ENCODE data around the gene BMPR2. TPM values are rescaled to one million over a fixed set of nuclear protein-coding genes. Genes with fewer than 3 reads are reported as not detected.
"Not testable (repeated sequence)": the region's sequence is repeated elsewhere in the genome, so short reads cannot be mapped to it uniquely, and the experiment has no call there.

BMPR2 gene
- total and polyA plus RNA-seq, 2 of the 4 experiments (the other 2 are of a cell fraction): 17.0 to 30.1 TPM

- H2AK9ac ChIP-seq (replicated peaks; ENCODE audit: low read depth, low read length, poor library complexity); H3K4ac ChIP-seq (ENCODE audit: low read depth, low read length); H3K27ac ChIP-seq (ENCODE audit: insufficient read depth, low read length); H3K56ac ChIP-seq (ENCODE audit: extremely low read depth, insufficient read depth, low read length); H2BK5ac ChIP-seq (ENCODE audit: low read depth, low read length, poor library complexity, severe bottlenecking); in situ Hi-C loops (cut with MboI; ENCODE audit: low sequenced_read_pairs); H2BK120ac ChIP-seq (ENCODE audit: low read depth, low read length); H3K9ac ChIP-seq (ENCODE audit: low read depth, low read length); DNase-seq; H3K9me3 ChIP-seq (ENCODE audit: control insufficient read depth, insufficient read depth, low read length); H4K20me1 ChIP-seq (ENCODE audit: insufficient read depth, low read length); H3K9me1 ChIP-seq (ENCODE audit: insufficient read depth, low read length); BruUV-seq (replicated peaks); CTCF ChIA-PET; H3K23ac ChIP-seq (ENCODE audit: low read depth, low read length); dilution Hi-C loops (cut with HindIII; ENCODE audit: low sequenced_read_pairs, unreplicated experiment); H3K4me1 ChIP-seq (ENCODE audit: control insufficient read depth, insufficient read depth, low read length); H2AFZ ChIP-seq (replicated peaks; ENCODE audit: low read length, poor library complexity); H4K8ac ChIP-seq (ENCODE audit: low read depth in 2 of 2, low read length in 2 of 2); H2AK5ac ChIP-seq (ENCODE audit: low read depth, low read length); H3K14ac ChIP-seq (replicated peaks; ENCODE audit: low read depth, low read length); H3K4me2 ChIP-seq (ENCODE audit: low read depth, low read length); H3K18ac ChIP-seq (ENCODE audit: low read depth, low read length); ATAC-seq (ENCODE audit: low read depth); H4K5ac ChIP-seq (ENCODE audit: low read depth, low read length); H3K36me3 ChIP-seq (ENCODE audit: control insufficient read depth, insufficient read depth, low read length); H2BK20ac ChIP-seq (ENCODE audit: low read depth, low read length); intact Hi-C loops (cut with micrococcal nuclease); H3K27me3 ChIP-seq (ENCODE audit: control insufficient read depth, insufficient read depth, low read length); H2BK15ac ChIP-seq (ENCODE audit: low read depth, low read length); POLR2A ChIA-PET (ENCODE audit: unreplicated experiment); H4K91ac ChIP-seq (ENCODE audit: insufficient read depth, low read depth, low read length); H3K4me3 ChIP-seq (ENCODE audit: insufficient read depth, low read depth, low read length): not testable (repeated sequence)
- 100% methylated on average over 2 of the region's 7 CpGs; no CpG with 5 or more reads in 1 of the 2 experiments for WGBS, 2 experiments (ENCODE audit: extremely low coverage in 2 of 2, insufficient read length in 1 of 2)
- peaks cover 14% of the 10 kb centered on the region in 2 experiments for H3K79me1 ChIP-seq (ENCODE audit: low read depth in 1 of 2, low read length in 2 of 2)
Measured at GRCh38 chr2:202499841-202500240, 123.7 kb downstream of the BMPR2 start.

GRCh38 chr2:202503276-202503675, 127.1 kb downstream of the BMPR2 start:
- H3K27ac ChIP-seq (ENCODE audit: insufficient read depth, low read length); in situ Hi-C loops (cut with MboI; ENCODE audit: low sequenced_read_pairs); intact Hi-C loops (cut with micrococcal nuclease); H4K8ac ChIP-seq (ENCODE audit: low read depth in 2 of 2, low read length in 2 of 2); H3K9me3 ChIP-seq (ENCODE audit: control insufficient read depth, insufficient read depth, low read length); H4K91ac ChIP-seq (ENCODE audit: insufficient read depth, low read depth, low read length); dilution Hi-C loops (cut with HindIII; ENCODE audit: low sequenced_read_pairs, unreplicated experiment); H4K5ac ChIP-seq (ENCODE audit: low read depth, low read length); DNase-seq; H3K23ac ChIP-seq (ENCODE audit: low read depth, low read length); H3K4me1 ChIP-seq (ENCODE audit: control insufficient read depth, insufficient read depth, low read length); BruUV-seq (replicated peaks); H2AK5ac ChIP-seq (ENCODE audit: low read depth, low read length); H2BK120ac ChIP-seq (ENCODE audit: low read depth, low read length); CTCF ChIA-PET; H3K9me1 ChIP-seq (ENCODE audit: insufficient read depth, low read length); H2AK9ac ChIP-seq (replicated peaks; ENCODE audit: low read depth, low read length, poor library complexity); H3K9ac ChIP-seq (ENCODE audit: low read depth, low read length); H2BK15ac ChIP-seq (ENCODE audit: low read depth, low read length); H3K18ac ChIP-seq (ENCODE audit: low read depth, low read length); H2BK20ac ChIP-seq (ENCODE audit: low read depth, low read length); H3K56ac ChIP-seq (ENCODE audit: extremely low read depth, insufficient read depth, low read length); H3K4me3 ChIP-seq (ENCODE audit: insufficient read depth, low read depth, low read length); H3K4me2 ChIP-seq (ENCODE audit: low read depth, low read length); H2BK5ac ChIP-seq (ENCODE audit: low read depth, low read length, poor library complexity, severe bottlenecking); H3K14ac ChIP-seq (replicated peaks; ENCODE audit: low read depth, low read length); H2AFZ ChIP-seq (replicated peaks; ENCODE audit: low read length, poor library complexity); ATAC-seq (ENCODE audit: low read depth); POLR2A ChIA-PET (ENCODE audit: unreplicated experiment); H3K36me3 ChIP-seq (ENCODE audit: control insufficient read depth, insufficient read depth, low read length); H3K27me3 ChIP-seq (ENCODE audit: control insufficient read depth, insufficient read depth, low read length); H4K20me1 ChIP-seq (ENCODE audit: insufficient read depth, low read length); H3K4ac ChIP-seq (ENCODE audit: low read depth, low read length): not testable (repeated sequence)
- WGBS, 2 experiments (ENCODE audit: extremely low coverage in 2 of 2, insufficient read length in 1 of 2): 97% methylated on average over 7 of the region's 21 CpGs; no CpG with 5 or more reads in 1 of the 2 experiments
- peaks cover 9 to 12% of the 10 kb centered on the region in 2 experiments for H3K79me1 ChIP-seq (ENCODE audit: low read depth in 1 of 2, low read length in 2 of 2)
